Adipocyte (in vitro differentiated cells): ENCODE results near the gene UHMK1.

Source experiments
- DNase-seq: peaks from one replicate; pipeline ENCODE4 v3.0.0-alpha.2; 2015; ENCODE audit warnings: low read depth
- H3K27me3 ChIP-seq: replicated peaks from 2 replicates; pipeline ENCODE4 v1.7.0; 2013; ENCODE audit warnings: mild to moderate bottlenecking, low read length, moderate library complexity; ENCODE audit not compliant: control insufficient read depth, insufficient read depth
- H3K36me3 ChIP-seq: 2 replicates; pipeline ENCODE4 v1.7.0; 2013; ENCODE audit warnings: low read length, mild to moderate bottlenecking, moderate library complexity; ENCODE audit not compliant: control insufficient read depth, insufficient read depth, severe bottlenecking
- H3K4me1 ChIP-seq: 2 replicates; pipeline ENCODE4 v1.7.0; 2013; ENCODE audit warnings: mild to moderate bottlenecking, low read length, moderate library complexity; ENCODE audit not compliant: control insufficient read depth, insufficient read depth
- H3K4me3 ChIP-seq: 2 replicates; pipeline ENCODE4 v1.7.0; 2013; ENCODE audit warnings: mild to moderate bottlenecking, low read length, moderate library complexity
- H3K9ac ChIP-seq: 2 replicates; pipeline ENCODE4 v1.7.0; 2013; ENCODE audit warnings: mild to moderate bottlenecking, low read length, moderate library complexity
- H3K9me3 ChIP-seq: 2 replicates; pipeline ENCODE4 v1.7.0; 2013; ENCODE audit warnings: mild to moderate bottlenecking, low read length, moderate library complexity; ENCODE audit not compliant: control insufficient read depth

Gene UHMK1

DNA sequence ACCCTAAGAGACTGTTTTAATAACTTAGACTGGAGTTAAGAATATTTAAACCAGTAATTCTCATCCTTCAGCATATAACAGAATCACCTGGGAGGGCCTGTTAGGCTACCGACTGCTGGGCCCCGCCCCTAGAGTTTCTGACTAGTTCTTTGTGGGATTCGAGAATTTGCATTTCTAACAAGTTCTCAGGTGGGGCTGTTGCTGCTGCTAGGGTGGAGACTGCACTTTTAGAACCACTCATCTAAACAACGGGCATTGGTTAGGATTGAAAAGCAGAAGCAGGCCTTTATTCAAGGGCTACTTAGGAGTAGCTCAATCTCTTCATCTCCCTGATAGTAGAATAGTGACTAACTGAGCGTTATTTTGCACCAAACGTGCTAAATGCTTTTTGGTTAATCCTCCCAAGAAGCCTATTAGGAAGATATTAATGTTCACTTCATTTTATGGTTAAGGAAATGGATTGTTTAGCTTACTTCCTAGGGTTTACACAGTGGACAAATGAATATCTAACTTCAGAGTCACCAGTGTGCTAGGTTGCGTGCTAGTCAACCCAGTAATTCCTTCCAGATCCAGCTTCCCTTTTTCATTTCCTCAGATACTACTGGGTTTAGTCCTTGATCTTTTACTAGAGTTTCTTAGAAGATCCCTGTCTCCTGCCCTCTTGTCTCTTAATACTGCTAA is 32.8 kb downstream of the UHMK1 start:
- Histone ChIP-seq H3K4me1 (no peaks in the 10 kb centered on the region), H3K9me3 (no peaks in the 10 kb centered on the region), H3K27me3 (no peaks in the 10 kb centered on the region), H3K9ac (no peak overlapping the region), H3K36me3 (peaks cover 22% of the 10 kb centered on the region), H3K4me3 (no peak overlapping the region)
- DNase-seq = no peak

DNA sequence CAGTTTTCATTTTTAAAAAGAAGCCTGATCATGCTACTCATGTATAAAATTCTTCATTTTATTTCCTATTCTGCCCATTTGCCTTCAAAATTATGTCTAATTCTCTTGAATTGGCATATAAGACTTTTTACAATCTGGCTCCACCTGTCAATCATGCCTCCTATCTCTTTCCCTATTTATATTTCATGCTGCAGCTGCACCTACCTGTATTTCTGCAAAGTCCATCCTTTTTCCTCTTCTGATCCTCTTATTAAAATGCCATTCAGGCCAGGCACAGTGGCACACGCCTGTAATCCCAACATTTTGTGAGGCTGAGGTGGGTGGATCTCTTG is 33.3 kb downstream of the UHMK1 start:
- Histone ChIP-seq H3K36me3 (peaks cover 17% of the 10 kb centered on the region), H3K4me3 (no peak overlapping the region), H3K4me1 (no peaks in the 10 kb centered on the region), H3K27me3 (no peaks in the 10 kb centered on the region), H3K9me3 (no peaks in the 10 kb centered on the region), H3K9ac (no peak overlapping the region)
- no peak for DNase-seq

DNA sequence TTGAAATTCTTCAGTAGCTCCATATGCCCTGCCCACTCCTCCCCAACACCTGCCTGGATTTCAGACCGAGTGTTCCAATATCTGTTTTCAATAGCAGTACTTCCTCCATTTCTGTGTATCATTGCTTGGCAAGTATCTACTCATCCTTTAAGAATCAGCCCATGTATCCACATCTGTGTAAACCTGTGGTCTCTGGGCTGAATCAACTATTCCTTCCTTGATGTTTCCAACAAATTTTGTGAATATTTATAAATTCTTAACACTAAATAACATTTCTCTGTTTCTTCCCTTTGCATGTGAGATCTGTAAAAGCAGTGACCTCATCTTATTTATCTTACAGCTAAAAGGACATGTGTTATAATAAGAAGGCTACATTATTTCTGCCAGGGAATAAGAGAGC is 37.9 kb downstream of the UHMK1 start:
- no peak overlapping the region for H3K9ac ChIP-seq

DNA sequence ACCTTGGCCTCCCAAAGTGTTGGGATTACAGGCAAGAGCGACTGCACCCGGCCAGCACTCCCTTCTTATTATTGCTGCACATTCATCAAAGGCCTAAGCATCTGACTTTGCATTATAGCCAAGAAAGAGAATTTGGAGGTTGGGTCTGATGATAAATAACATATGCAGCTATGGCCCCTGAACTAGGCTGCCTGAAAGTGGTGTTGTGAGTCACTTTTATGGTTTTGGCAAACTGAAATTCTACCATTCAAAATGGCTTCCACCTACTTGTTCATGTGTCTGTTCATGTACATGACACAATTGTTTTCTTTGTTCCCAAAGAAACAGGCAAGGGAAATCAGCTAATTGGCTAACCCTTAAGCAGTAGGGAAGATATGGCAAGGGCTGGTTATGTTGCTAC is 38.9 kb downstream of the UHMK1 start:
- no peaks in the 10 kb centered on the region for H3K9me3 ChIP-seq
- H3K9ac ChIP-seq = no peak overlapping the region
- peaks cover 24% of the 10 kb centered on the region for H3K4me1 ChIP-seq
- DNase-seq = no peak
- no peak overlapping the region for H3K4me3 ChIP-seq
- no peaks in the 10 kb centered on the region for H3K36me3 ChIP-seq
- no peaks in the 10 kb centered on the region for H3K27me3 ChIP-seq

More for the DNA sequence above, 37.9 kb downstream of the UHMK1 start:
- Histone ChIP-seq H3K4me3 (no peak overlapping the region), H3K27me3 (no peaks in the 10 kb centered on the region), H3K4me1 (peaks cover 19% of the 10 kb centered on the region), H3K9me3 (no peaks in the 10 kb centered on the region), H3K36me3 (no peaks in the 10 kb centered on the region)
- DNase-seq = no peak

DNA sequence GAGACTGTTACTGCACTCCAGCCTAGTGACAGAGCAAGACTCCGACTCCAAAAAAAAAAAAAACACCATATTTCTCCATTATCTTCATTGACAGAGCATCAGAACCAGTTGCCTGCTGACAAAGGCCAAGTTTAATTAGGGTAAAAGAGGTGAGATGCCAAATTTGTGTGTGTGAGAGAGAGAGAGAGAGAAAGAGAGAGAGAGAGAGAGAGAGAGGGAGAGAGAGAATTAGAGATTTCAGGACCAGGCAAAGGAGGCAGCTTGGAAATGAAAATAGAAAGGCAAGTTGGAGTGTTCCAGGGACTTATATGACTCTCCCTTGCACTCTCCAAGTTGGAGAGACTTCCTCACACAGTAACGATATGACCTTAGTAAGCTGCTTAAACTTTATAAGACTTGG is 39.6 kb downstream of the UHMK1 start:
- Histone ChIP-seq H3K4me1 (peaks cover 29% of the 10 kb centered on the region), H3K27me3 (no peaks in the 10 kb centered on the region), H3K9me3 (no peaks in the 10 kb centered on the region), H3K36me3 (no peaks in the 10 kb centered on the region), H3K4me3 (no peak overlapping the region), H3K9ac (no peak overlapping the region)
- DNase-seq = no peak

DNA sequence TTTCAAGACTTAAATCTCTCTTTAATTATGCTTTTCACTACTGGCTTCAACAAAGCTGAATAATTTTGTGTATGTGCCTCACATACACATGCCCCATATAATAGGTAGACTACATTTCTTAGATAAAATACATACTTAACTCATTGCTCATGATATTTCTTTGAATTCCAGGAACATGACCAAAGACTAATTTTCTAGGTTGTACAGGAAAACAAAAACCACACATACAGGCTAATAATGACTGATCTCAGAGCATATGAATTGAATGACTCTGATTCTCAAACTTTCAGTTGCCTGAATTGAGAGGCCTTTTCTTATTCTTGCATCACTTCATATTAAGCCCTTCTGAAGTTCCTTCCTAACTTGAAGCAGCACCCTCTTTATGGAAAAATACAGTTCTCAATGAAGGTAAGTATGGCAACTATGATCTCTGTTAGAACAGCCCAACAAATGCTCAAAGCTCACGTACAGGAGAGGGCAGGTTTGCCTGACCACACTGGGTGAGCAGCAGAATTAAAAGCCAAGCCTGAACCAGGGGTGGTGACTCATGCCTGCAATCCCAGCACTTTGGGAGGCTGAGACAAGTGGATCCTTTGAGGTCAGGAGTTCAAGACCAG is 41.3 kb downstream of the UHMK1 start:
- peaks cover 35% of the 10 kb centered on the region for H3K4me1 ChIP-seq
- DNase-seq = peak; percentile 74
- no peaks in the 10 kb centered on the region for H3K36me3 ChIP-seq

DNA sequence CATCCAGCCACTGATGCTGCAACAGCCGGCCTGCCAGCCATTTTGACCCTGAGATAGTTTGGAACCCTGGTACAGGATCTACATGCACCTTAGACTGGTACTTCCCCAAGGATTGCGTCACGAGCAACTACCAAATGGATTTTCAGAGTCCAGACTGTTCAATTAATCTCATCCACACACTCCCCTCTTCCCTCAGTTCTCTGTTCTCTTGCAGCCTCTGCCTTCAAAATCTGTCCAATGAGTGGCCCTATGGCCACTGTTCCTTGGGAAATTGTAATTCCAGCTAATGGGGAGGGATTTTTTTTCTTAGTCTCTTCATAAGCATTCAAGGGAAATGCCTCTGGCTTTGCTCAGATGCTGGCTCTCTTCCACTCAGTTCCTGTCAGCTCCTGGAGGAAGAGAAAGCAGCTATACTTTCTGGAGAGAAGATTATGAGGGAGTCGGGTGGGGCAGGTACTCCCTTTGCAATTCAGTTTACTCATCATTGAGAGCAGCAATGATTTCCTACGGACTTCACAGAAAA is 44.1 kb downstream of the UHMK1 start:
- Histone ChIP-seq H3K9me3 (no peaks in the 10 kb centered on the region), H3K4me3 (no peak overlapping the region), H3K9ac (peak overlapping the region; percentile 74), H3K27me3 (no peaks in the 10 kb centered on the region), H3K4me1 (peaks cover 36% of the 10 kb centered on the region), H3K36me3 (no peaks in the 10 kb centered on the region)
- peak; percentile 91 for DNase-seq

More for the DNA sequence above, 41.3 kb downstream of the UHMK1 start:
- H3K9me3 ChIP-seq = no peaks in the 10 kb centered on the region
- no peak overlapping the region for H3K4me3 ChIP-seq
- peak overlapping the region; percentile 27 for H3K9ac ChIP-seq
- H3K27me3 ChIP-seq = no peaks in the 10 kb centered on the region

DNA sequence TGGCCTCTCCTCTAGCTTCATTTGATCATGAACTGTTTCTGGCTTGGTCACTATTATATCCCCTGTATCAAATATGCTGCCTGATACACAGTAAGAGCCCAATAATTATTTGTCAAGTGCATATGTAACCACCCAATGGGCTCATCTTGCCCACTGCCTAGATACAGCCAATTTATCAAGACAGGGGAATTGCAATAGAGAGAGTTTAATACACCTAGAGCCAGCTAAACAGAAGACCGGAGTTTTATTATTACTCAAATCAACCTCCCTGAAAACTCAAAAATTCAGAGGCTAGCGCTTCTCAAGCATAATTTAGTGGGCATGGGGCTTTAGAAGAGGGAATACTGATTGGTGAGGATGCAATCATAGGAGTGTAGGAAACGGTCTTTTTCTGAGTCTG is 45.6 kb downstream of the UHMK1 start:
- Histone ChIP-seq H3K27me3 (no peaks in the 10 kb centered on the region), H3K36me3 (no peaks in the 10 kb centered on the region), H3K4me3 (no peak overlapping the region), H3K9ac (no peak overlapping the region), H3K4me1 (peaks cover 41% of the 10 kb centered on the region), H3K9me3 (no peaks in the 10 kb centered on the region)
- DNase-seq = no peak

DNA sequence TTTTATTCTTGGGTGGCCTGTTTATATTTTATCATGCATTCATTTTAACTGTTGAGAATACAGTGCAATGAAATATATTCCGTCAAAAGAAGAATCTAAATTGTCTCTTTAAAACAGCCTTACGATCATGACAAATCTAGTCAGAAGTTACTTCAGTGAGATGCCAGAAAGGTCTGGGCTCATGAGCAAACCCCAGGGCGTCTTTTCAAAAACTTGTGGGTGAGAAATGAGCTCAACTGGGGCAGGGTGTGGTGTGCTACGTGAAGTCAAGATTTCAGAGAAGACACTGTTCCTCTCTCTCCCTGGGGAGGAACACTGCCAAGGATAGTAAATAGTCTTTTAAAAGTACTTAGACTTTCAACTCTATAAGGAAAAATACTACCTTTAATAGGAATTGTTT is 50.6 kb downstream of the UHMK1 start:
- peaks cover 47% of the 10 kb centered on the region for H3K4me1 ChIP-seq
- DNase-seq = peak; percentile 42
- H3K27me3 ChIP-seq = no peaks in the 10 kb centered on the region
- H3K4me3 ChIP-seq = peak overlapping the region; percentile 13
- no peaks in the 10 kb centered on the region for H3K9me3 ChIP-seq
- H3K36me3 ChIP-seq = no peaks in the 10 kb centered on the region
- H3K9ac ChIP-seq = peak overlapping the region; percentile 67

DNA sequence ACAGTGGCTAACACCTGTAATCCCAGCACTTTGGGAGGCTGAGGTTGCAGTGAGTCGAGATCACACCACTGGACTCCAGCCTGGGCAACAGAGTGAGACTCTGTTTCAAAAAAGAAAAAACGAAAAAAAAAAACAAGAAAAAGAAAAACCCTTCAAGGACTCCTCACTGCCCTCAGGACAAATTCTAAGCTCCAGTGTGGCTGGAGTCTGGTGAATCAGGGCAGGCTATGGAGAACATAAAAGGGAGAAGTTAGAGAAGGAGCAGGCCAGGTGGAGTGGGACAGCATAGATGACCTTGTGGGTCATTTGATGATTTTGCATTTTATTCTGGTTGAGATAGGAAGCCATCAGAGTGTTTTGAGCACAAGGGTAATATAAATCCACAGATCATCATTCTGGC is 51.4 kb downstream of the UHMK1 start:
- Histone ChIP-seq H3K4me1 (peaks cover 55% of the 10 kb centered on the region), H3K36me3 (no peaks in the 10 kb centered on the region), H3K9ac (peak overlapping the region; percentile 67), H3K27me3 (no peaks in the 10 kb centered on the region), H3K4me3 (peak overlapping the region; percentile 13), H3K9me3 (no peaks in the 10 kb centered on the region)
- no peak for DNase-seq

DNA sequence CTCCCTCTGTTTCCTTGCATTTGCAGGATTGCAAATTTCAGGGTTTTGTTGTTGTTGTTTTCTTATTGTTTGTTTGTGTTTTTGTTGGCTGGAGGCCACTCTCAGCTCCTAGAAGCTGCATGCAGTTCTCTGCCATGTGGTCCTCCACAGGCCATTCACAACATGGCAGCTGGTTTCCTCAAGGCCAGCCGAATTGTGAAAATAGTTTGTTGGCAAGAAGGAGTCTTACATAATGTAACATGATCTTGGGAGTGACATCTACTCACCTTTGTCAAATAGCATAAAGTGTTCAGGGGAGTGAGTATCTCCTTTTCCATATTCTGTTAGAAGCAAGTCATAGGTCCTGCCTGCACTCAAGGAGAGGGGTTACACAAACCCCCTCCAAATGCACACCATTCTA is 53.3 kb downstream of the UHMK1 start:
- DNase-seq = no peak
- Histone ChIP-seq H3K4me3 (no peak overlapping the region), H3K9ac (no peak overlapping the region), H3K9me3 (no peaks in the 10 kb centered on the region), H3K27me3 (no peaks in the 10 kb centered on the region), H3K36me3 (no peaks in the 10 kb centered on the region), H3K4me1 (peaks cover 63% of the 10 kb centered on the region)
